A673 (cell line): ENCODE data around the gene TSC2. TPM values are rescaled to one million over a fixed set of nuclear protein-coding genes. Genes with fewer than 3 reads are reported as not detected.

Source experiments
- BruUV-seq: library from RNA; stranded (reverse); fragments of 400-500 nt; replicated peaks from 2 replicates; lab custom pipeline; 2021; lab: Mats Ljungman, UMichigan
- CTCF ChIA-PET: fragments of 300-600 bp; sonication (Branson Sonifier 250); formaldehyde crosslinking; loops from one replicate; lab custom pipeline; 2022; ENCODE audit warnings: antibody characterized with exemption; lab: Charles Lee
- POLR2A ChIA-PET: fragments of 300-600 bp; sonication (Branson Sonifier 250); formaldehyde crosslinking; loops from one replicate; lab custom pipeline; 2022; ENCODE audit warnings: antibody characterized with exemption; ENCODE audit not compliant: low non-redundant PET; lab: Charles Lee
- DNase-seq: peaks from one replicate; pipeline ENCODE4 v3.0.0-alpha.2; 2015; ENCODE audit warnings: low spot score
- H3K27ac ChIP-seq: fragments of 200-600 bp; sonication (generic); 2 replicates; pipeline ENCODE4 v1.5.1; 2016; ENCODE audit warnings: mixed run types, low read depth, mild to moderate bottlenecking, mixed read lengths, antibody characterized with exemption, low read length; ENCODE audit not compliant: poor library complexity, severe bottlenecking
- H3K27me3 ChIP-seq: fragments of 200-600 bp; sonication (generic); replicated peaks from 2 replicates; pipeline ENCODE4 v1.6.1; 2017; ENCODE audit warnings: mixed run types, low read depth, mild to moderate bottlenecking, mixed read lengths, antibody characterized with exemption, low read length; ENCODE audit not compliant: insufficient read depth, poor library complexity
- H3K36me3 ChIP-seq: fragments of 200-600 bp; sonication (generic); 2 replicates; pipeline ENCODE4 v1.6.1; 2016; ENCODE audit warnings: mixed run types, mild to moderate bottlenecking, mixed read lengths, antibody characterized with exemption, low read length; ENCODE audit not compliant: insufficient read depth, poor library complexity, severe bottlenecking
- H3K4me1 ChIP-seq: fragments of 200-600 bp; sonication (generic); 2 replicates; pipeline ENCODE4 v1.6.1; 2017; ENCODE audit warnings: mixed run types, mild to moderate bottlenecking, mixed read lengths, antibody characterized with exemption, low read length; ENCODE audit not compliant: insufficient read depth, poor library complexity, severe bottlenecking
- H3K4me3 ChIP-seq: fragments of 200-600 bp; sonication (generic); 2 replicates; pipeline ENCODE4 v1.5.1; 2016; ENCODE audit warnings: low read depth, mixed run types, mild to moderate bottlenecking, mixed read lengths, low read length; ENCODE audit not compliant: poor library complexity, severe bottlenecking
- H3K9me3 ChIP-seq: fragments of 200-600 bp; sonication (generic); 2 replicates; pipeline ENCODE4 v1.6.1; 2016; ENCODE audit warnings: mixed run types, low read depth, mild to moderate bottlenecking, mixed read lengths, antibody characterized with exemption, low read length; ENCODE audit not compliant: poor library complexity, severe bottlenecking
- EZH2 ChIP-seq: fragments of 200-600 bp; sonication (generic); IDR thresholded peaks from 2 replicates; pipeline ENCODE4 v1.6.1; 2017; ENCODE audit warnings: borderline replicate concordance, low read depth, mild to moderate bottlenecking, mixed read lengths, antibody characterized with exemption, low read length; ENCODE audit not compliant: poor library complexity, severe bottlenecking
- intact Hi-C: fragments of 100-400 bp; cut with micrococcal nuclease; formaldehyde crosslinking; loops from one replicate; pipeline ENCODE4 v1.10.0; 2022; ENCODE audit not compliant: unreplicated experiment
- total RNA-seq: library from RNA; stranded (reverse); gene quantifications from 2 replicates; pipeline ENCODE4 v1.2.3, GENCODE V29; 2021
- TF ChIP-seq, protein P1 (sequence below): fragments of 300-800, 200-600 bp; sonication (generic); conservative IDR thresholded peaks from 2 replicates; pipeline ENCODE4 v1.5.1; 2017; ENCODE audit warnings: low read depth, mild to moderate bottlenecking, antibody characterized with exemption, low read length, moderate library complexity, mixed read lengths

The TSC2 gene
- total RNA-seq, 1 experiment from 2014 or later, result 125 TPM

DNA sequence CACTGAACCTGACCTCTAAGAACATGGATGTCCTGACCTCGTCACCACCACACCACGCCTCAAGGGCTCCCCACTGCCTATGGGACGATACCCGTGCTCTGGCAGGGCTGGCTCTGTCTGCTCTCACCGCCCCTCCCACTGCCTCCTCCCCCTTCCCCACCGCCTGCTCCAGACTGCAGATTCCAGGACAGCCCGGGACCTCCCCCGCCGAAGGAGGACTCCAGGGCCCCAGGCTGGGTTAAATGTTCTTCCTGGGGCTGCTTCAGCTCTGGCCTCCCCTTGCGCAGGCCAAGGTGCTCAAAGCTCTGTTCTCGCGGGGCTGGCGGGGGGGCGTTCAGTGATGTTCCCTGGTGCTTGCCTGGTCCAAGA, 25.1 kb upstream of the TSC2 start:
- POLR2A ChIA-PET, result no interaction called here
- Histone ChIP-seq H3K36me3 (no peaks in the 10 kb centered on the region), H3K9me3 (no peaks in the 10 kb centered on the region), H3K27me3 (no peaks in the 10 kb centered on the region), H3K4me1 (peaks cover 21% of the 10 kb centered on the region), H3K4me3 (peak overlapping the region; percentile 8), H3K27ac (peak overlapping the region; percentile 26)
- DNase-seq, result peak; percentile 49
- no TSS peak for BruUV-seq
- CTCF ChIA-PET, result interaction anchor here (0.6 to 1.3 kb wide), 4 partner anchors 10 to 152 kb away, joined by 3 to 7 read pairs (median 3); no protein-coding TSS in a partner anchor
- intact Hi-C loops, result loop anchor here (1.0 to 5.0 kb wide), 2 partner anchors 118 to 130 kb away; no protein-coding TSS in a partner anchor
- no peak for TF ChIP-seq EZH2
- TF ChIP-seq, protein P1, sequence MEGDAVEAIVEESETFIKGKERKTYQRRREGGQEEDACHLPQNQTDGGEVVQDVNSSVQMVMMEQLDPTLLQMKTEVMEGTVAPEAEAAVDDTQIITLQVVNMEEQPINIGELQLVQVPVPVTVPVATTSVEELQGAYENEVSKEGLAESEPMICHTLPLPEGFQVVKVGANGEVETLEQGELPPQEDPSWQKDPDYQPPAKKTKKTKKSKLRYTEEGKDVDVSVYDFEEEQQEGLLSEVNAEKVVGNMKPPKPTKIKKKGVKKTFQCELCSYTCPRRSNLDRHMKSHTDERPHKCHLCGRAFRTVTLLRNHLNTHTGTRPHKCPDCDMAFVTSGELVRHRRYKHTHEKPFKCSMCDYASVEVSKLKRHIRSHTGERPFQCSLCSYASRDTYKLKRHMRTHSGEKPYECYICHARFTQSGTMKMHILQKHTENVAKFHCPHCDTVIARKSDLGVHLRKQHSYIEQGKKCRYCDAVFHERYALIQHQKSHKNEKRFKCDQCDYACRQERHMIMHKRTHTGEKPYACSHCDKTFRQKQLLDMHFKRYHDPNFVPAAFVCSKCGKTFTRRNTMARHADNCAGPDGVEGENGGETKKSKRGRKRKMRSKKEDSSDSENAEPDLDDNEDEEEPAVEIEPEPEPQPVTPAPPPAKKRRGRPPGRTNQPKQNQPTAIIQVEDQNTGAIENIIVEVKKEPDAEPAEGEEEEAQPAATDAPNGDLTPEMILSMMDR, result no peak

- DNase-seq, result peak; percentile 91
- ChIA-PET POLR2A (no interaction called here), CTCF (interaction anchor here (0.6 to 1.3 kb wide), 5 partner anchors 11 to 151 kb away, joined by 3 to 7 read pairs (median 3); no protein-coding TSS in a partner anchor)
- peak overlapping the region; percentile 26 for H3K27ac ChIP-seq
- H3K4me1 ChIP-seq, result peaks cover 21% of the 10 kb centered on the region
- H3K27me3 ChIP-seq, result no peaks in the 10 kb centered on the region
- no TSS peak for BruUV-seq
- H3K9me3 ChIP-seq, result no peaks in the 10 kb centered on the region
- TF ChIP-seq, protein P1, result peak; percentile 98
- TF ChIP-seq EZH2, result no peak
- H3K4me3 ChIP-seq, result peak overlapping the region; percentile 8
- intact Hi-C loops, result loop anchor here (1.0 to 5.0 kb wide), 2 partner anchors 117 to 129 kb away; no protein-coding TSS in a partner anchor
- no peaks in the 10 kb centered on the region for H3K36me3 ChIP-seq
Measured at GRCh38 chr16:2023092-2024031, 24.4 kb upstream of the TSC2 start.

- POLR2A ChIA-PET, result no interaction called here
- no TSS peak for BruUV-seq
- TF ChIP-seq, protein P1, result no peak
- TF ChIP-seq EZH2, result no peak
- H3K27ac ChIP-seq, result no peak overlapping the region
- H3K36me3 ChIP-seq, result no peaks in the 10 kb centered on the region
- intact Hi-C loops, result loop anchor here (5.0 kb wide), 1 partner anchor 128 kb away; no protein-coding TSS in a partner anchor
- no peaks in the 10 kb centered on the region for H3K27me3 ChIP-seq
- no peak overlapping the region for H3K4me3 ChIP-seq
- no peaks in the 10 kb centered on the region for H3K9me3 ChIP-seq
- no peak for DNase-seq
- CTCF ChIA-PET, result interaction anchor here (1.0 kb wide), 1 partner anchor 127 kb away, joined by 3 read pairs; no protein-coding TSS in a partner anchor
- H3K4me1 ChIP-seq, result peaks cover 21% of the 10 kb centered on the region
Measured at GRCh38 chr16:2024032-2024420, 23.8 kb upstream of the TSC2 start.
